NK-92 treated with Interleukin-12 subunit alpha and Interleukin-12 subunit beta, amount 100 ng/mL, for 24 hours (cell line): ENCODE measurements around the gene NR2F2.

Source experiments
- DNase-seq: peaks from one replicate; lab custom pipeline; 2025; lab: John Stamatoyannopoulos, UW

NR2F2 gene

DNA sequence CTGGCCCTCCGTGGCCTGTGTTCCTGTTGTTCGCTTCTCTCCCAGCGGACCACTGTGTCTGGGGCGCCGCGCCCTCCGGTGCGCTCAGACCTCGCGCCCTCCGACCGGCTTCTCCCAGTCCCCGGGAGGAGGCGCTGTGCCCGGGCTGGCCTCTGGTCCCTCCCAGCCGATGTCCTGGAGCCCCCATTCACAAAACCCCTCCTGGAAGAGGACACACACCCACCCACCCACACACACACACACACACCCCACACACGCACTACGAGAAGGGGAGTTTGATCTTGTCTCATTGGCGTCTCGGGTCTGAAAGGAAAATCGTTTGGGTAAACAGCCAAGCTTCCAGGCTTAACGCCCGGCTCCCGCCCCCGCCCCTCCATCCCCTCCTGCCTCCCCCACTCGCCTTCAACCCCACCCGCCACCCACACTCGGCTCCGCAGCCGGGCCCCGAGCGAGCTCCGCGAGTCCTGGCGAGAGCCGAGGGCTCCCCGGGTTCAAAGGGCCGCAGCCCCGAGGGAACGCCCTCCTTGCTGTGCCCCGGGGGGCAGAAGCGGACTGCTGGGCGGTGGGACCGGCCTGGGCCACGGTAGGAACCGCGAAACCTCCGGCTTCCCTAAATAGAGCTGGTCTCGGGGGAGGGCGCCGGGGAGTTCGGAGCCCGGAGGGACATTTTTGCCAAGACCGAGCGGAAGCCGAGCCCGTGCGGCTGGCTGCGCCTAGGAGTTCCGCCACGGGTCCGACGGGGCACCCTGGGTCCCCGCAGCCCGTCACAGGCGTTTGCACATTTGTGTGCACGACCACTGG, 23.6 kb downstream of the NR2F2 start:
- no peak for DNase-seq

- DNase-seq, result no peak
These were observed 24.4 kb downstream of the NR2F2 start for GRCh38 chr15:96354731-96355567.

- no peak for DNase-seq
These were observed 25.2 kb downstream of the NR2F2 start for GRCh38 chr15:96355568-96356187.

DNA sequence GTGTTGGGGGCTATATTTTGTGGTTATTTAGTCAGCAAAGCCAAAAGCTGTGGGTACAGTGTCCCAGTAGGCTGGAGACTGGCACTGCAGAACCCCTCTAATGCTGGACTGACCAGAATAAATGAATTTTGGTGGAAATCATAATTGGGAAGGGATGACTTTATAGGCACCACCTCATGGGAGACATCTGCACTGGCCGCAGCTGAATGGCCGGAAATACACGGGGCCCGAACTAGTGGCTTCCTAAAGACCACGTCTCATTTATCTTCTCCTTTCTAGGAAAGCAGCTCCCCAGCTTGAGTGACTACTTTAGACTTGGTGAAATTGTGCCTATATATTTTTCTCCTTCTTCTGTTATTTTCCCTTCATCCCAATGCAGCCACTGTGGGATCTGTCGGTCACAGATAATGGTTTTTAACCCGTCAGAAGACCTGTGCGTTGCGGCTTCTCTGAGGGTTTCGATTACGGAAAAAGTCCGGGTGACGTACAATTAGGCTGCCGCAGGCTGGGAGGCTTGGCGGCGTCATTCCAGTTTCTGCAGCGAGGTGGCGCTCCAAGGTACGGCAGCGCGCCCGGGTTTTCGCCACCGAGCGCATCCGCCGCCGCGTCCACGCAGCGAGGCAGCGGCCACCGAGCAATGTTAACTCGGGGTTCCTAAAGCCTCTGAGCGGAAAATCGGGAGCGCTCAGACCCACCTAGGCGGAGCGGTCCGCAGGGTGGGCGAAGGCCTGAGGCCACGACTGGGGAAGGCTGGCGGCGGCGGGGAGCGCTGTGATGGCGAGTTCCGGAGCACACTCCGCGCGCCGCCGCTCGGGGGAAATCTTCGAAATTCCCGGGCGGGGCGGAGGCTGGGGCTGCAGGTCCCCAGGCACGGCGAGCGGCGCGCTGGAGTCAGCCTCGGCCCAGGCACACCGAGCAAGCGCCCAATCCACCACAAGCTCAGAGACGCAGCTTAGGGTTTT, 26.3 kb downstream of the NR2F2 start:
- DNase-seq, result no peak

GRCh38 chr15:96358001-96358801, 27.7 kb downstream of the NR2F2 start:
- no peak for DNase-seq

- no peak for DNase-seq
These were observed 28.5 kb downstream of the NR2F2 start for GRCh38 chr15:96358821-96359615.

GRCh38 chr15:96359616-96360521, 29.4 kb downstream of the NR2F2 start:
- DNase-seq, result no peak

GRCh38 chr15:96360581-96361308, 30.2 kb downstream of the NR2F2 start:
- no peak for DNase-seq

DNA sequence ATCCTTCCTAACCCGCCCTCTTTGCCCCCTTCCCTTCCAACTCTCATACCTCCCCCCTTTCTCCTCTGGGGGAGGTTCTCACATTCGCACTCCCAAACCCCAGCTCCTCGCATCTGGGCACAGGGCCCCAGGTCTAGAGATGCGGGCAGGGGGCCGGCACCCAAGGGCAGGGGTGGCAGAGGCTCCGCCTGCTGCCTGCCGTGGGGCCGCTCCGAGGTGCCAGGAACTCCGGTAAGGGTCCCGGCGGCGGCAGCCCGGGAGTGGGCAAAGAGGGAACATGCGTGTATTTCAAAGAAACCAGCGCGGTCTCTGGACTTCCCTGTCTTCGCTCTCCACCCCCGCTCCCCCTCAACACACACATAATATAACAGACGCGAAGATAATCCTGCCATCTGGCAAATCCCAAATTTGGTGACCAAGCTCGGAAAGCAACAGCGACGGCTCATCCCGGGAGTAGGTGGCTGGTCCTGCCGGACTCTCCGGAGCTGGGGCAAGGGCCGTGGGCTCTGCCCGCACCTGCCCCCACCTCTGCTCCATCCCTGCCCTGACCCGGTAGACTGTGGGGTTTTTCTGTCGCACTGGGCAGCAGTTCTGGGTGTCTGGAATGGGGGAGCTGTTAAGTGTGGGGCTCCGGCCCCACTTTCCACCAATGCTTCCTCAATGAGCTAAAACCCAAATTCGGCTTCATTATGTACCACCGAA, 31.0 kb downstream of the NR2F2 start:
- no peak for DNase-seq

- no peak for DNase-seq
These were observed 31.7 kb downstream of the NR2F2 start for GRCh38 chr15:96362011-96362754.

GRCh38 chr15:96362755-96363651, 32.5 kb downstream of the NR2F2 start:
- no peak for DNase-seq

DNA sequence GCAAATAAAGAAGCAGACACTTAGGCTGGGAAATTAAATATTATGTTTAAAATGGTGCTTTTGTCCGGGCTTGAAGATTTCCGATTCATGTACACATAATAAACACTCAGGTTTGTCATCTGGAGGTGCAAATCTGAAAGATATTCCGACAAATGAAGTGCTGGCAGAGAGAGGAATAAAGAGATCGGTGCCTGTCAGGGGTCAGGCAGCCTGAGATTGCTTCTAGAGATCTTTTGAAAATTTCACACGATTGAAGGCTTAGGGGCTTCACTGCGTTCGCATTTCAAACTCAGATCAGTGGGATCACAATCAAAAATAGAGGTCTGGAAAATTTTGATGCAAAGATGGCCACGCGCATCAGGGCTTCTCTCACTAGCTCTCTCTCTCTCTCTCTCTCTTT, 33.2 kb downstream of the NR2F2 start:
- DNase-seq, result no peak

DNA sequence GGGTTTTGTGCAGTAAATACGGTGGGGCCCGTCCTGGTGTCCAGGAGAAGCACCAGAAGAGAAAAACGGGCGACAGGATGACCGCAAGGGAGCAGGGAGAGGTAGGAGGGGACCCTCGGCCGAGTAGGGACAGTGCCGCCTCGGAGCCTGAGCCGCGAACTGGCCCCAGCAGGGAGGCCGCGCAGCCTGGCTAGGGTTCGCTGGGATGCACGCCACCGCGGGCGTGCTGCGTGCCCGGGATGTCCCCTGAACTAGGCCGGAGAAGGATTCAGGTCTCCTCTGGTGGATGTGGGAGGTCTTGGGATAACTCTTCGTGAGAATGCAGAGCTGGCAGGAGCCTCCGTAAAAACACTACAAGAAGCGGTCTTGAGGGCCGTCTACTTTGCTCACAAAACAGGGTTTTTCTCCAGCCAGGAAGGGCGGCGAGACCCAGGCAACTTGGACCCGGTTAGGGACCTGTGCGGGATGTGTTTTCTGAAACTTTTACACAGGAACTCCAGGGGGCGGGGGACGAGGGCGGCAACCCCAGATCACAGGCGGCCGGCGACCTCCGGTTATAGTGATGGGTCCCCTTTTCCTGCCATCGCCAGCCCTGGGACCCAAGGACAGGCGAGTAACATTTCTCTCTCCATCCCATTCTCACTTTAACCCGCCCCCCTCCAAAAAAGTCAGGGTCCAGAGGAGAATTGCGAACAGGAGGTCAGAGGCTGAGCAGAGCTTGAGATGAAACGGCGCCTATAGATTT, 35.5 kb downstream of the NR2F2 start:
- DNase-seq, result no peak

GRCh38 chr15:96366526-96366877, 36.0 kb downstream of the NR2F2 start:
- DNase-seq, result no peak
